Measurements from ENCODE around the gene SLC30A7.

SLC30A7 gene

DNA sequence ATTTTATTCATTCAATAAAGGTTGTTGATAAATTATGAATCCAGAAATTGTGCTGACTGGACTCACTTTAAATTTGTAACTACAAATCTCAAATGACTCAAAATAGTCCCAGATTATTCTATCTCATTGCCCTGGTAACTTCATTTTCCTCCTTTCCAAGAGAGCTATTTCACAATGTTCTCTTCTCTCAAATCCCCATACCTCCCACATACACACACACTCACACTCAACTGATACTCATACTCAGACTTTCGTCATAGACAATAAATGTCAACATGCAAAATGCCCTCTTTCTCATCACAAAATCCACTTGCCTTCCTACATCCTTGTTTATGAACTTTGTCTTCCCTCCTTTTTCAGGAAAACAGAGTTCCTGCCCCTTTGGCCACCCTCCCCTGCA is 34.5 kb upstream of the SLC30A7 start:
- TF ChIP-seq, protein P1, sequence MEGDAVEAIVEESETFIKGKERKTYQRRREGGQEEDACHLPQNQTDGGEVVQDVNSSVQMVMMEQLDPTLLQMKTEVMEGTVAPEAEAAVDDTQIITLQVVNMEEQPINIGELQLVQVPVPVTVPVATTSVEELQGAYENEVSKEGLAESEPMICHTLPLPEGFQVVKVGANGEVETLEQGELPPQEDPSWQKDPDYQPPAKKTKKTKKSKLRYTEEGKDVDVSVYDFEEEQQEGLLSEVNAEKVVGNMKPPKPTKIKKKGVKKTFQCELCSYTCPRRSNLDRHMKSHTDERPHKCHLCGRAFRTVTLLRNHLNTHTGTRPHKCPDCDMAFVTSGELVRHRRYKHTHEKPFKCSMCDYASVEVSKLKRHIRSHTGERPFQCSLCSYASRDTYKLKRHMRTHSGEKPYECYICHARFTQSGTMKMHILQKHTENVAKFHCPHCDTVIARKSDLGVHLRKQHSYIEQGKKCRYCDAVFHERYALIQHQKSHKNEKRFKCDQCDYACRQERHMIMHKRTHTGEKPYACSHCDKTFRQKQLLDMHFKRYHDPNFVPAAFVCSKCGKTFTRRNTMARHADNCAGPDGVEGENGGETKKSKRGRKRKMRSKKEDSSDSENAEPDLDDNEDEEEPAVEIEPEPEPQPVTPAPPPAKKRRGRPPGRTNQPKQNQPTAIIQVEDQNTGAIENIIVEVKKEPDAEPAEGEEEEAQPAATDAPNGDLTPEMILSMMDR (conservative IDR thresholded peaks at IDR 0.05; ENCODE audit: low read depth) = no peak
- POLR2A ChIA-PET (ENCODE audit: low non-redundant PET) = no interaction called here
- CTCF ChIA-PET = interaction anchor here (0.9 kb wide), 1 partner anchor 406 kb away, joined by 3 read pairs; no protein-coding TSS in a partner anchor
- no peak for DNase-seq (ENCODE audit: low spot score)
- H3K27ac ChIP-seq = no peak overlapping the region

- ChIA-PET CTCF (interaction anchor here (0.7 to 1.2 kb wide), 3 partner anchors 366 to 403 kb away, joined by 3 to 7 read pairs (median 3); no protein-coding TSS in a partner anchor), POLR2A (ENCODE audit: low non-redundant PET) (no interaction called here)
- H3K27ac ChIP-seq = no peak overlapping the region
- no peak for DNase-seq (ENCODE audit: low spot score)
- TF ChIP-seq, protein P1 (conservative IDR thresholded peaks at IDR 0.05; ENCODE audit: low read depth) = no peak
These were observed 33.3 kb upstream of the SLC30A7 start for GRCh38 chr1:100862591-100862990.

DNA sequence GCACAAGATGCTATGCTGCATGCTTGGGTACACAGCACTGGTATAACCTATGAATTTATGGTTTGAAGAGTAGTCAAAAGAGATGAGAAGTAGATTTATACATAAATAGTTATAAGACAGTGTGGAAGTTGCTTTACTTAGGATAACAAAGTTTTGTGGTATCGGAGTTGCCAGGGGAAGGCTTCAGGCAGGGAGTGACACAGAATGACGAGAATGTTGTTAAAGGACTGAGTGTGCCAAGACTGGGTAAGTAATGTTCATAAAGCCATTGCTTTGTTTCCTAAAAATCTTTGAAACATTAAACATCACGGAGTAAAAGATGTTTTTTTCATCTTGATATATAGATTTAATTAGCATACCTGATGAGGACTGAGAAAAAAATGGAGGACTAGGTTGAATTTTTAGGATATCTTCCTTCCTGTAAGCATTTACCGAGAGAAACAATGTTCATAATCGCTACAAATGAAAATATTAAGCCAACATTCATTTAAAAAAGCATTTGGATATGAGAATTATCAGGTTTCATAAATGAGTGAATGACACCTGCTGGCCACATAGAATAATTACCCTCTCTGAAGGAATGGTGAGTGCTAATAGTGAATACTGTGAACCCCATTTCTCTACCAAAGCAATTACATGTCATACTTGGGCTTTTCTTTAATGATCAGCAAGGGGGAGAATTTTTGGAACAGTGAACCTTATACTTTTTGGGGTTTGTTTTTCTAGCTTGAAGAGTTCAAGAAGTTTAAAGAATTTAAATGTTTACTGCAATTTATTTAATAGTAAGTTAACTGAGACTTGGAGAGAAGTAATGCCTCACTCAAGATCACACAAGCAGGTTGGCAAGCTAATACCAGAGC is 29.6 kb upstream of the SLC30A7 start:
- H3K27ac ChIP-seq = no peak overlapping the region
- TF ChIP-seq, protein P1 (conservative IDR thresholded peaks at IDR 0.05; ENCODE audit: low read depth) = peak; percentile 60
- peak; percentile 14 for DNase-seq (ENCODE audit: low spot score)
- ChIA-PET CTCF (no interaction called here), POLR2A (ENCODE audit: low non-redundant PET) (no interaction called here)

- POLR2A ChIA-PET (ENCODE audit: low non-redundant PET) = no interaction called here
- TF ChIP-seq, protein P1 (conservative IDR thresholded peaks at IDR 0.05; ENCODE audit: low read depth) = no peak
- DNase-seq (ENCODE audit: low spot score) = no peak
- CTCF ChIA-PET = no interaction called here
- H3K27ac ChIP-seq = no peak overlapping the region
These were observed 29.0 kb upstream of the SLC30A7 start for GRCh38 chr1:100866901-100867206.

DNA sequence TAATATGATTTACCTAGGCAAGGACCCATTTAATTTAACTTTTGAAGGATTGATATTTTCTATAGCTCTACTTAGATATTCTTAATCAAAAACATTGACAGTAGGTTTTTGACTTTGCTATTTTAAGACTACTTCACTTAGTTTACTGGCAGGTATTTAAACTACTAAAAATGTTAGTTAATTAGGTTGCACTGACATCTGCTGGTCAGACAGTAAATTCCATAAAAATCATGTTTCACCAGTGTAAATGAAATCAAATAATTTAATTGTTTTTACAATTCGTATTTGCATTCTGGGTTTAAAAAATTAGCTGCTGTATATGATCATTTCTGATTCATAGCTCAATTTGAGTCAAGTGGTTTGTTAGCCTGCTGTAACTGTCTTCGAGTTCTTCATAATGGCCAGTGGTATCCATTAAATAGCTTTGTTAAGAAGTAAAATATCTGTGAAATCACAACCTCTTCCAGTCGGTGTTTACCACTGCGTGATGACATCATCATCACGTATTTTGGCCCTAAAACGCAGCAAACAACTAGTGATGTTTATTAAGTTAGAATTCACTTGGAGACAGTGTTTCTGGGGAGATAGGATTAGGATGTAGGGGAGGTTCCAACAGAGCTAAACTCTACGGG is 27.4 kb upstream of the SLC30A7 start:
- H3K27ac ChIP-seq = no peak overlapping the region
- CTCF ChIA-PET = interaction anchor here (0.5 to 1.9 kb wide), 9 partner anchors 11 to 658 kb away, joined by 3 to 15 read pairs (median 3); no protein-coding TSS in a partner anchor
- TF ChIP-seq, protein P1 (conservative IDR thresholded peaks at IDR 0.05; ENCODE audit: low read depth) = peak; percentile 77
- POLR2A ChIA-PET (ENCODE audit: low non-redundant PET) = no interaction called here
- peak; percentile 25 for DNase-seq (ENCODE audit: low spot score)

GRCh38 chr1:100869996-100870395 is 25.9 kb upstream of the SLC30A7 start:
- H3K27ac ChIP-seq = no peak overlapping the region
- DNase-seq (ENCODE audit: low spot score) = no peak
- ChIA-PET CTCF (no interaction called here), POLR2A (ENCODE audit: low non-redundant PET) (no interaction called here)
- TF ChIP-seq, protein P1 (conservative IDR thresholded peaks at IDR 0.05; ENCODE audit: low read depth) = no peak

Data from RWPE1 (cell line).